HEK293T (cell line): ENCODE results near the gene PAPOLG.

ENCODE experiments used
- BHLHE40 ChIP-seq: fragments of 450-650 bp; IDR thresholded peaks from 2 replicates; pipeline ENCODE4 v1.6.1; 2016; ENCODE audit warnings: mild to moderate bottlenecking, moderate library complexity, borderline replicate concordance
- CTBP1 ChIP-seq: fragments of 450-650 bp; IDR thresholded peaks from 2 replicates; pipeline ENCODE4 v1.6.1; 2016; ENCODE audit warnings: borderline replicate concordance
- ELF4 ChIP-seq: fragments of 450-650 bp; IDR thresholded peaks from 2 replicates; pipeline ENCODE4 v1.6.1; 2017; ENCODE audit warnings: antibody characterized with exemption
- FOXM1 ChIP-seq: fragments of 450-650 bp; IDR thresholded peaks from 2 replicates; pipeline ENCODE4 v1.6.1; 2017; ENCODE audit warnings: mild to moderate bottlenecking, borderline replicate concordance
- HDGF ChIP-seq: fragments of 450-650 bp; IDR thresholded peaks from 2 replicates; pipeline ENCODE4 v1.6.1; 2017; ENCODE audit warnings: antibody characterized with exemption, borderline replicate concordance
- SP1 ChIP-seq: fragments of 450-650 bp; IDR thresholded peaks from 2 replicates; pipeline ENCODE4 v1.6.1; 2017

GRCh38 chr2:60819936-60820335, 63.9 kb downstream of the PAPOLG start:
- TF ChIP-seq CTBP1 = no peak
- TF ChIP-seq FOXM1 = no peak
- no peak for TF ChIP-seq SP1
- TF ChIP-seq HDGF = no peak
- no peak for TF ChIP-seq BHLHE40
- no peak for TF ChIP-seq ELF4
